K562 (cell line): ENCODE measurements around the gene CCDC169. TPM values are rescaled to one million over a fixed set of nuclear protein-coding genes. Genes with fewer than 3 reads are reported as not detected.

Experiments used
- ATAC-seq: fragments of 200-7000 bp; cut with Tn5 transposase; 3 replicates; pipeline ENCODE4 v1.9.1; 2020; ENCODE audit warnings: moderate library complexity
- Bru-seq: library from RNA; stranded (reverse); fragments of 400-500 nt; gene quantifications from one replicate; lab custom pipeline; 2021; lab: Mats Ljungman, UMichigan
- BruChase-seq, 2 experiments: library from RNA; stranded (reverse); fragments of 400-500 nt; gene quantifications; one replicate each; lab custom pipeline; 2021; lab: Mats Ljungman, UMichigan
- BruUV-seq: library from RNA; stranded (reverse); fragments of 400-500 nt; replicated peaks from 2 replicates; lab custom pipeline; 2021; lab: Mats Ljungman, UMichigan
- CTCF ChIA-PET: fragments of 300-600 bp; formaldehyde crosslinking; extraction: SDS; loops from one replicate; lab custom pipeline; 2021; ENCODE audit warnings: low intra/inter-chr PET ratio; lab: Yijun Ruan, JAX
- POLR2A ChIA-PET: fragments of 300-600, 350-650 bp; sonication (Branson Sonifier 250); formaldehyde crosslinking; extraction: SDS; loops from one replicate; lab custom pipeline; 2021; ENCODE audit warnings: antibody characterized with exemption, inconsistent platforms; lab: Yijun Ruan, JAX
- DNase-seq, 4 experiments: peaks; one replicate each; pipeline versions ENCODE4 v3.0.0 to v3.0.0-alpha.2; 2011 to 2018; ENCODE audit warnings: low spot score in 3 of 4, mixed read lengths in 3 of 4; ENCODE audit errors: extremely low read depth in 1 of 4
- FAIRE-seq: peaks from 2 replicates; lab custom pipeline; 2011; peaks lifted over from hg19 to GRCh38; lab: Jason Lieb, UNC
- H2AFZ ChIP-seq: 2 replicates; pipeline ENCODE4 v1.6.0; 2011; ENCODE audit warnings: low read depth, low read length, control low read depth, inconsistent platforms
- H3K27ac ChIP-seq: fragments of 200-600 bp; 3 replicates; pipeline ENCODE4 v1.8.0; 2011; ENCODE audit warnings: low read depth, mild to moderate bottlenecking, control low read depth, inconsistent platforms, low read length, moderate library complexity, mixed read lengths; ENCODE audit errors: extremely low read depth
- H3K27me3 ChIP-seq, 2 experiments: fragments of 300-600 bp in 1 of 2; 2 replicates in 1 of 2; 3 replicates in 1 of 2; pipeline versions ENCODE4 v1.6.0 to v1.8.0; 2011; ENCODE audit warnings: inconsistent platforms in 2 of 2, low read length in 2 of 2, mild to moderate bottlenecking in 1 of 2, mixed read lengths in 1 of 2, moderate library complexity in 1 of 2; ENCODE audit not compliant: control insufficient read depth in 2 of 2, insufficient read depth in 2 of 2
- H3K36me3 ChIP-seq: fragments of 300-600 bp; 3 replicates; pipeline ENCODE4 v1.8.0; 2011; ENCODE audit warnings: mild to moderate bottlenecking, low read length, inconsistent platforms; ENCODE audit not compliant: control insufficient read depth, insufficient read depth
- H3K4me1 ChIP-seq, 2 experiments: fragments of 200-600 bp in 1 of 2; replicated peaks in 1 of 2; 2 replicates in 1 of 2; 3 replicates in 1 of 2; pipeline versions ENCODE4 v1.5.1 to v1.8.0; 2011; ENCODE audit warnings: inconsistent platforms in 2 of 2, low read length in 2 of 2, mild to moderate bottlenecking in 1 of 2, mixed read lengths in 1 of 2, moderate library complexity in 1 of 2; ENCODE audit not compliant: control insufficient read depth in 2 of 2, insufficient read depth in 2 of 2
- H3K4me2 ChIP-seq: 2 replicates; pipeline ENCODE4 v1.6.1; 2011; ENCODE audit warnings: low read length, control low read depth, inconsistent platforms, mixed read lengths; ENCODE audit not compliant: insufficient read depth
- H3K4me3 ChIP-seq: fragments of 200-600 bp; sonication (generic), shearing (Covaris generic); 2 replicates; pipeline ENCODE4 v1.5.1; 2016; ENCODE audit warnings: control low read depth, inconsistent platforms
- H3K79me2 ChIP-seq: fragments of 200-600 bp; 3 replicates; pipeline ENCODE4 v1.8.0; 2011; ENCODE audit warnings: low read length, inconsistent platforms; ENCODE audit not compliant: control insufficient read depth, insufficient read depth
- H3K9ac ChIP-seq, 2 experiments: 2 replicates each; pipeline versions ENCODE4 v1.6.0 to v1.6.1; 2011; ENCODE audit warnings: low read depth in 2 of 2, low read length in 2 of 2, control low read depth in 1 of 2, inconsistent platforms in 1 of 2, mild to moderate bottlenecking in 1 of 2, mixed read lengths in 1 of 2; ENCODE audit not compliant: insufficient read depth in 1 of 2
- H3K9me1 ChIP-seq: one replicate; pipeline ENCODE4 v1.6.0; 2011; ENCODE audit warnings: inconsistent platforms, mild to moderate bottlenecking, low read length, moderate library complexity; ENCODE audit not compliant: control insufficient read depth, insufficient read depth
- H3K9me3 ChIP-seq: replicated peaks from 2 replicates; pipeline ENCODE4 v1.5.1; 2011; ENCODE audit warnings: low read depth, low read length, inconsistent platforms; ENCODE audit not compliant: control insufficient read depth, insufficient read depth
- H4K20me1 ChIP-seq: replicated peaks from 2 replicates; pipeline ENCODE4 v1.6.1; 2011; ENCODE audit warnings: low read length, inconsistent platforms, mixed read lengths; ENCODE audit not compliant: control insufficient read depth, insufficient read depth
- C11orf30 ChIP-seq: fragments of 450-650 bp; IDR thresholded peaks from 2 replicates; pipeline ENCODE4 v1.6.1; 2016; ENCODE audit warnings: low read depth, mild to moderate bottlenecking
- KAT7 ChIP-seq: sonication (generic); formaldehyde crosslinking; IDR thresholded peaks from 2 replicates; pipeline ENCODE4 v1.8.0; 2022; ENCODE audit warnings: missing genetic modification reagents, mild to moderate bottlenecking, borderline replicate concordance
- MNT ChIP-seq, 2 experiments: fragments of 450-650 bp; conservative IDR thresholded peaks; 2 replicates each; pipeline ENCODE4 v1.6.1; 2017; ENCODE audit warnings: mild to moderate bottlenecking in 2 of 2, moderate library complexity in 2 of 2
- NR2C2 ChIP-seq, 2 experiments: fragments of 200-800 bp in 1 of 2; sonication (Bioruptor generic) in 1 of 2; sonication (generic) in 1 of 2; formaldehyde crosslinking in 1 of 2; IDR thresholded peaks; 2 replicates each; pipeline versions ENCODE4 v1.6.1 to v1.8.0; 2016 to 2022; ENCODE audit warnings: mild to moderate bottlenecking in 1 of 2, missing compliant biosample characterization in 1 of 2, missing genetic modification characterization in 1 of 2, missing genetic modification reagents in 1 of 2
- PHF8 ChIP-seq: fragments of 200-600 bp; sonication (generic); IDR thresholded peaks from 2 replicates; pipeline ENCODE4 v1.6.1; 2012; ENCODE audit warnings: mixed run types, mild to moderate bottlenecking, inconsistent platforms, low read length, moderate library complexity, borderline replicate concordance
- POLR2A ChIP-seq: fragments of 450-650 bp; conservative IDR thresholded peaks from 2 replicates; pipeline ENCODE4 v1.6.1; 2016
- RBBP5 ChIP-seq: fragments of 200-600 bp; sonication (generic); IDR thresholded peaks from 2 replicates; pipeline ENCODE4 v1.6.1; 2012; ENCODE audit warnings: borderline replicate concordance, mild to moderate bottlenecking, low read length, control low read depth, inconsistent platforms; ENCODE audit not compliant: insufficient read depth, poor library complexity, severe bottlenecking
- ZFX ChIP-seq: sonication (generic); formaldehyde crosslinking; IDR thresholded peaks from 2 replicates; pipeline ENCODE4 v1.8.0; 2022; ENCODE audit warnings: mild to moderate bottlenecking, missing genetic modification reagents, moderate library complexity
- WGBS: fragments of 100-300 bp; shearing (Covaris generic); methylation state at CpG from one replicate; pipeline ENCODE4 v1.1.6; 2016; ENCODE audit warnings: low coverage, mixed read lengths; ENCODE audit not compliant: insufficient coverage; ENCODE audit errors: missing lambda C conversion rate; 5-methylcytosine and 5-hydroxymethylcytosine counted together
- in situ Hi-C: fragments of 300-500 bp; cut with MboI; formaldehyde crosslinking; loops from 4 replicates; pipeline ENCODE4 v1.15.0; 2018; ENCODE audit warnings: inconsistent platforms, mixed read lengths
- intact Hi-C: fragments of 100-400 bp; cut with micrococcal nuclease; formaldehyde crosslinking; loops from 2 replicates; pipeline ENCODE4 v1.14.2; 2022
- long read RNA-seq, 3 experiments: library from polyadenylated mRNA in 2 of 3; library from RNA in 1 of 3; unstranded in 2 of 3; stranded (forward) in 1 of 3; transcript quantifications; one replicate each; pipeline ENCODE4 v2.0.0, GENCODE V29; 2019 to 2022
- polyA minus RNA-seq, 3 experiments: library from RNA; depleted of rRNA, polyadenylated mRNA; stranded (reverse); fragments of >200 nt; gene quantifications; 2 replicates each; pipeline ENCODE4 v1.2.3, GENCODE V29; 2011
- polyA plus RNA-seq, 8 experiments: library from polyadenylated mRNA; depleted of rRNA in 4 of 8; stranded (reverse) in 5 of 8; unstranded in 3 of 8; fragments of >200 nt; fragmentation: Nextera tagmentation in 2 of 8; fragmentation: Illumina TruSeq in 1 of 8; extraction: Ambion mirVana in 2 of 8; extraction: Trizol in 1 of 8; gene quantifications; 2 replicates each; pipeline versions ENCODE4 v1.2.1 to v1.2.3, GENCODE V29; 2011 to 2014; ENCODE audit warnings: inconsistent platforms in 1 of 8, missing spikeins in 1 of 8
- total RNA-seq, 7 experiments: library from RNA; depleted of rRNA in 6 of 7; stranded (reverse); fragments of >200 nt in 6 of 7; fragmentation: Illumina TruSeq in 2 of 7; extraction: Trizol in 2 of 7; gene quantifications; 2 replicates each; pipeline versions ENCODE4 v1.2.1 to v1.2.3, GENCODE V29; 2011 to 2021; ENCODE audit warnings: low replicate concordance in 1 of 7
- TF ChIP-seq, protein P1 (sequence below): sonication (generic); formaldehyde crosslinking; IDR thresholded peaks from 2 replicates; pipeline ENCODE4 v1.9.0; 2022; ENCODE audit warnings: mild to moderate bottlenecking, missing genetic modification reagents
- TF ChIP-seq, protein P2 (sequence below): sonication (generic); formaldehyde crosslinking; IDR thresholded peaks from 2 replicates; pipeline ENCODE4 v1.8.0; 2022; ENCODE audit warnings: missing genetic modification reagents, mild to moderate bottlenecking, moderate library complexity, borderline replicate concordance

CCDC169 gene
- total RNA-seq (2011; cell fraction: chromatin; rRNA removed; ENCODE audit: low replicate concordance), result 9.8 and 30.0 TPM in 2 replicates
- 6.8 and 7.1 TPM in 2 replicates for total RNA-seq (2011; cell fraction: nucleolus; rRNA removed)
- total RNA-seq (2011; cell fraction: nucleoplasm; rRNA removed), result 21.1 and 39.5 TPM in 2 replicates
- total RNA-seq (2014; rRNA removed) (6.8 and 6.9 TPM in 2 replicates), total RNA-seq (2014; rRNA removed; fragmentation: Illumina TruSeq; extraction: Trizol) (17.2 and 18.6 TPM in 2 replicates), total RNA-seq (2015; rRNA removed; fragmentation: Illumina TruSeq; extraction: Trizol) (10.3 and 10.8 TPM in 2 replicates), total RNA-seq (2021) (9.6 and 12.6 TPM in 2 replicates), polyA plus RNA-seq (2011; rRNA removed) (11.7 and 15.4 TPM in 2 replicates), polyA plus RNA-seq (2014; fragmentation: Illumina TruSeq; extraction: Trizol) (11.6 and 12.4 TPM in 2 replicates), polyA plus RNA-seq (2014; fragmentation: Nextera tagmentation; extraction: Ambion mirVana) (10 to 100 TPM; 18.9 to 22.0 TPM), polyA plus RNA-seq (2014; rRNA removed) (9.0 and 12.4 TPM in 2 replicates), polyA minus RNA-seq (2011; rRNA and poly(A)+ RNA removed) (15.6 and 17.2 TPM in 2 replicates), Bru-seq, nascent RNA (percentile 62 among the genes with signal in this experiment), BruChase-seq, experiment 1, labeled RNA remaining after a 2-hour chase (percentile 71 among the genes with signal in this experiment), BruChase-seq, experiment 2, labeled RNA remaining after a 6-hour chase (percentile 72 among the genes with signal in this experiment)
- 2.6 and 4.7 TPM in 2 replicates for polyA plus RNA-seq (2011; cell fraction: cytosol; rRNA removed)
- polyA plus RNA-seq (2011; cell fraction: nucleus; rRNA removed), result 7.8 and 9.2 TPM in 2 replicates
- polyA plus RNA-seq (2012), result 7.3 and 8.7 TPM in 2 replicates
- polyA minus RNA-seq (2011; cell fraction: cytosol; rRNA and poly(A)+ RNA removed), result 5.2 and 7.2 TPM in 2 replicates
- 14.4 and 21.8 TPM in 2 replicates for polyA minus RNA-seq (2011; cell fraction: nucleus; rRNA and poly(A)+ RNA removed)
- long read RNA-seq, experiment 1, full-length matches to known transcripts, result 16 of 34 reads
- long read RNA-seq, experiment 1, partial matches to known transcripts, result 7 of 34 reads
- long read RNA-seq, experiment 1, other reads (novel, unspliced or antisense), result 11 of 34 reads
- long read RNA-seq, experiment 2, partial matches to known transcripts, result 1 of 9 reads
- long read RNA-seq, experiment 2, other reads (novel, unspliced or antisense), result 6 of 9 reads
- long read RNA-seq, experiment 3, full-length matches to known transcripts, result 4 of 10 reads
- long read RNA-seq, experiment 3, partial matches to known transcripts, result 0 of 10 reads
- long read RNA-seq, experiment 3, other reads (novel, unspliced or antisense), result 6 of 10 reads

- H3K9ac ChIP-seq, result peak within 1 kb of the TSS; percentile 74 to 90
- ChIA-PET POLR2A (interaction anchor here (0.8 to 1.2 kb wide), 5 partner anchors 10 to 26 kb away, joined by 3 to 5 read pairs (median 3); no protein-coding TSS in a partner anchor), CTCF (no interaction called here)
- H3K9me3 ChIP-seq, result no peaks in the 10 kb centered on the region
- in situ Hi-C loops, result no loop called here
- peak; percentile 92 for ATAC-seq
- intact Hi-C loops, result loop anchor here (2.0 kb wide), 1 partner anchor 47 kb away; no protein-coding TSS in a partner anchor
- peaks cover 8% of the 10 kb centered on the region; the same call in 2 of the 3 replicates for H3K36me3 ChIP-seq
- BruUV-seq, result TSS peak; percentile 94
- no peak for FAIRE-seq
- H3K27me3 ChIP-seq, result no peaks in the 10 kb centered on the region
- H3K4me2 ChIP-seq, result peak within 1 kb of the TSS; percentile 92
- H3K27ac ChIP-seq, result peak within 1 kb of the TSS; percentile 82
- peak; percentile 73 to 84 (median 79) for DNase-seq
- peak within 1 kb of the TSS; percentile 81 for H3K4me3 ChIP-seq
- under 1% methylated on average over 21 of the region's 53 CpGs for WGBS
- H3K9me1 ChIP-seq, result no peaks in the 10 kb centered on the region
- peak within 1 kb of the TSS; percentile 96 for H2AFZ ChIP-seq
- no peaks in the 10 kb centered on the region for H4K20me1 ChIP-seq
- H3K4me1 ChIP-seq, result peaks cover 0 to 5% of the 10 kb centered on the region in 2 experiments; a peak in 1 of 5 replicates
- peaks cover 19% of the 10 kb centered on the region for H3K79me2 ChIP-seq
- TF ChIP-seq, protein P1, sequence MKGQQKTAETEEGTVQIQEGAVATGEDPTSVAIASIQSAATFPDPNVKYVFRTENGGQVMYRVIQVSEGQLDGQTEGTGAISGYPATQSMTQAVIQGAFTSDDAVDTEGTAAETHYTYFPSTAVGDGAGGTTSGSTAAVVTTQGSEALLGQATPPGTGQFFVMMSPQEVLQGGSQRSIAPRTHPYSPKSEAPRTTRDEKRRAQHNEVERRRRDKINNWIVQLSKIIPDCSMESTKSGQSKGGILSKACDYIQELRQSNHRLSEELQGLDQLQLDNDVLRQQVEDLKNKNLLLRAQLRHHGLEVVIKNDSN (CRISPR knock-in tag), result peak; percentile 53
- 0 out of 2 replicates have a peak, but pooled peaks have one; percentile 57 for TF ChIP-seq KAT7 (CRISPR knock-in tag)
- peak; percentile 43 for TF ChIP-seq ZFX
- TF ChIP-seq NR2C2 (CRISPR knock-in tag; IDR thresholded peaks at IDR 0.05), result no peak
- peak; percentile 71; the same call in 1 of the 2 replicates for TF ChIP-seq NR2C2 (tag; IDR thresholded peaks at IDR 0.05)
- peak; percentile 78 for TF ChIP-seq RBBP5
- peak; percentile 84 for TF ChIP-seq POLR2A
- TF ChIP-seq, protein P2, sequence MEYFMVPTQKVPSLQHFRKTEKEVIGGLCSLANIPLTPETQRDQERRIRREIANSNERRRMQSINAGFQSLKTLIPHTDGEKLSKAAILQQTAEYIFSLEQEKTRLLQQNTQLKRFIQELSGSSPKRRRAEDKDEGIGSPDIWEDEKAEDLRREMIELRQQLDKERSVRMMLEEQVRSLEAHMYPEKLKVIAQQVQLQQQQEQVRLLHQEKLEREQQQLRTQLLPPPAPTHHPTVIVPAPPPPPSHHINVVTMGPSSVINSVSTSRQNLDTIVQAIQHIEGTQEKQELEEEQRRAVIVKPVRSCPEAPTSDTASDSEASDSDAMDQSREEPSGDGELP, result peak; percentile 67; the same call in 1 of the 2 replicates
- peak; percentile 54 for TF ChIP-seq C11orf30
- TF ChIP-seq MNT (conservative IDR thresholded peaks at IDR 0.05), result peak; percentile 61 to 84
- TF ChIP-seq PHF8, result peak; percentile 74
Observed at GRCh38 chr13:36297366-36298338, at the start of gene CCDC169. Gene CCDC169 (minus strand): TSS chr13:36297814. CDS start chr13:36297719, 95 bp downstream.
